HG02798 (cell line): Measurements from ENCODE around the gene PTH1R.

Source experiments
- ATAC-seq: cut with Tn5 transposase; IDR thresholded peaks from one replicate; pipeline ENCODE4 v1.9.1; 2021; ENCODE audit warnings: mild to moderate bottlenecking; ENCODE audit not compliant: unreplicated experiment, poor library complexity

Gene PTH1R

DNA sequence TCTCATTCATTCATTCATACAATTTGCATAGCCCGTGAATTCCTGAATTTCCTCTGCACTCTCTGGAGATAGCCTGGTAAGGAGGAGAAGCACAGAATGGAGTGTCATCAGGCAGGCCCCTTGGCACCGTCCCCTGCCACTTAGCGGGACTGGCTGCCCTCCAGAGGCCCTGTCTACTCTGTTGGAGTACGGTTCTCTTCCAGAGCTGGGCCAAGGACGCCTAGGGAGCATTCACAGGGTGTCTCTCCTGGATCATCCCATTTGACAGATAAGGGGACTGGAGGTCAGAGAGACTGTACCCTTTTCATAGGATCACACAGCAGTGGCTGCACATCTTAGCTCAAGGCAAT lies 48.0 kb downstream of the PTH1R start:
- no peak for ATAC-seq

DNA sequence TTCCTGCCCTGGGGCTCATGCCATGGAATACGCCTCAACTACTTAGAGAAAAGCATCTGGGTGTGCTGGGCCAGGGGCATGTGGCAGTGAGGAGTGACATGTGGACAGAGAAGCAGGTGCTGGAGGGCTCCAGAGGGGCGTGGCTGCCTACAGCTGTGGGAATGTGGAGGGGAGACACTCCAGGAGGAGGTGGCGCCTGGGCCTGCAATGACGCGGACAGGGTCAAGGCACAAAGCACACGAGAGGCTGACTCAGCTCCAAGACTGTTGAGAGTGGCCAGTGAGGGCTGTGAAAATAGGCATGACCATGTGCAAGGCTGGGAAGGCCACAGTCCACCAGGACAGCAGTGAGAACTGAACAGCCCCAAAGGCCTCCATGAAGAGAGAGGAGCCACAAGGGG lies 48.5 kb downstream of the PTH1R start:
- ATAC-seq: no peak

DNA sequence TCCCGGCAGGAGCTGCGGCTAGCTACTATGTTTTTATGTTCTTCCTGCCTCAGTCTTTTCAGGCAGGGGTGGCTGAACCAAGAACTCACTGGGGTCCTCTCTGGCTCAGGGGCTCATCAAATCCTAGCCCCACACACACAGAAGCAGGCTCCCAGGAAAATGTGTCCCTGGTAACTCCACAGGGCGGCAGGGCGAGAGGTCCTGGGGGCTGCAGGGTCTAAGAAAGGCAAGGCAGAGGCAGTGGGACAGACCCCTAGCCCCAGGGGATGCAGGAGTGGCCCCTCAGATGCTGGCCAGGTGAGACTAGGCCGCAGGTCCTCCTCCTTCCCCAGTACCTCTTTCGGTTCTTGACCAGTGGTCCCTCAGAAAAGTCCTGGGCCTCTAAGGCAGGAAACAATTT lies 48.9 kb downstream of the PTH1R start:
- ATAC-seq: no peak

DNA sequence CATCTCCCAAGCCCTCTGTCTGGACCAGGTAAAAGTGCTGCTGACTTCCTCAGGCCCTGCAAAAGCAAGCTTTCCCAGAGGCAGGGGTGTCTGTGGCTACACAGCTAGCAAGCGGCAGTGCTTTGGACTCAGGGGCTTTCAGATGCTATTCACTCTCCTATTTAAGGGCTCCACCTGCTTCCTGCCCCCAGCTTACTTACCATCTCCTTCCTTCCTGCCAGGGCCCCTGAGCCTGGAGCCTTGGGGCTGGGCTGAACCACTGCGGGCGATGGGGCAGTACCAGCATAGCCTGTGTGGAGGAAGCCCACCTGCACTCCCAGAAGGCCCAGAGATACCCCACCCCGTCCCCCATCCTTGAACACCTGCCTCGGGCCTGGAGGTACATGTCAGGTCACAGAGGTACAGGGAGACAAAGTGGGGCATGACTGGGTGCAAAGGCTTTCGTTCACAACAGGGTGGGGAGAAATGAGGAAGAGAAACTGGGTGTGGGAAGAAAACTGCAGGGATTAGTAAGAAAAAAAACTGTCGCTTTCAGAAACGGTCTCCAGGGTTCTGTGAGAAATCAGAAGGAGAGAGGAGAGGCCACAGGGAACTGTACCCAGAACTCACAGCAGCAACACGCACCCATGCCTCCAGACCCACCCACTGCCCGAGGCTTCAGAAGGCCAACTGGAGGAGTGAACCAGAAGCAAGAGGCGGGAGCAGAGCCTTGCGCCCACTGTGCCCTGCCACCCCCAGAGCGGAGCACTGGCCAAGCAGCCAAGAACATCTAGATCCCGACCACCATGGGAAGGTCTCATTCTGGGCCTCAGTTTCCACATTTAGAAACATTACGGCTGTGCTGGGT lies 49.6 kb downstream of the PTH1R start:
- peak; percentile 61 for ATAC-seq

DNA sequence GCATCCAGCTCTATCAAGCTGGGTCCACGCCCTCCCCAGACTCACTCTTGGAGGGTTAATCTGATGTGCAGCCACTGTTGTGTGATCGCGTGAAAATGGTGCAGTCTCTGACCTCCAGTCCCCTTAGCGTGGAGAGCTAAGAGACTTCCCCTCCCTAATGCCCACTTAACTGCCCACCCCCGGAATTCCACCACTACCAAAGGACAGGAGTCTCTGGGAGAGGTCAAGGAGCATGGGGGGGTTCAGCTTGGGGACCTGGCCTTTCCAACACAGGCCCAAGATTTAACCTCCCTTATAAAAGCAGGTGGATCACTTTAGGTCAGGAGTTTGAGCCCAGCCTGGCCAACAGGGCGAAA lies 50.2 kb downstream of the PTH1R start:
- ATAC-seq: no peak

DNA sequence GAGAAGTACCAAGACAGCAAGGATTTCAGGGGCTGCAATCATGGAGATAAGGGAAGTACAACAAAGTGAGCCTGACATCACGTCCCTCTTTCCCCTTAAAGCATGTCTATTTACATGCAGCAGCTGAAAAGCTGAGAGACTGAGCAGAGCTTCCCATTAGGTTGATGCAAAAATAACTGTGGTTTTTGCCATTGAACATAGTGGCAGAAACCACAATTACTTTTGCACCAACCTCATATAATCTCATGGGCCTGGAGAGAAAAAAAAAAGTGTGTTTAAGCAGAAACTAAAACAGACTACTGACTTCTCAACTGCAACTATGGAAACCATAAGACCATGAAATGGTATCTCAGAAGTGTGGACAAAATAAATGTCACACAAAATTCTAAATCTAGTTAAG lies 50.8 kb downstream of the PTH1R start:
- ATAC-seq: no peak

DNA sequence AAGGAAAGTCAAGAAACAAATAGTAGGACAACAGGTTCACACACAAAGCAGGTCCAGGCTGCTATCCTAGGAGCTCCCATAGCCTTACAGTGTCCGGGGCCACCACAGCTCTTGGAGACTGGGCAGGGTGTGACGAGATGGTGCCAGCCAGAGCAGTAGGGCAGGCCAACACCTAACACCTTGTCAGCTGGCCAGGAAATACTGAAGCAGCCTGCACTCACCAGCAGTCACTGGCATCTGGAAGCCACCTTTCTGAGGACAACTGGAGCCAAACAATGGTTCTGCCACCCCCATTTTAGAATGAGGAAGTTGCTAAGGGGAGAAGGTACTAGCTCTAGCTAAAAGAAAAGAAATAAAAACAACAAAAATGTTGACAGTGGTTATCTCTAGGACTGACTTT lies 51.8 kb downstream of the PTH1R start:
- no peak for ATAC-seq

DNA sequence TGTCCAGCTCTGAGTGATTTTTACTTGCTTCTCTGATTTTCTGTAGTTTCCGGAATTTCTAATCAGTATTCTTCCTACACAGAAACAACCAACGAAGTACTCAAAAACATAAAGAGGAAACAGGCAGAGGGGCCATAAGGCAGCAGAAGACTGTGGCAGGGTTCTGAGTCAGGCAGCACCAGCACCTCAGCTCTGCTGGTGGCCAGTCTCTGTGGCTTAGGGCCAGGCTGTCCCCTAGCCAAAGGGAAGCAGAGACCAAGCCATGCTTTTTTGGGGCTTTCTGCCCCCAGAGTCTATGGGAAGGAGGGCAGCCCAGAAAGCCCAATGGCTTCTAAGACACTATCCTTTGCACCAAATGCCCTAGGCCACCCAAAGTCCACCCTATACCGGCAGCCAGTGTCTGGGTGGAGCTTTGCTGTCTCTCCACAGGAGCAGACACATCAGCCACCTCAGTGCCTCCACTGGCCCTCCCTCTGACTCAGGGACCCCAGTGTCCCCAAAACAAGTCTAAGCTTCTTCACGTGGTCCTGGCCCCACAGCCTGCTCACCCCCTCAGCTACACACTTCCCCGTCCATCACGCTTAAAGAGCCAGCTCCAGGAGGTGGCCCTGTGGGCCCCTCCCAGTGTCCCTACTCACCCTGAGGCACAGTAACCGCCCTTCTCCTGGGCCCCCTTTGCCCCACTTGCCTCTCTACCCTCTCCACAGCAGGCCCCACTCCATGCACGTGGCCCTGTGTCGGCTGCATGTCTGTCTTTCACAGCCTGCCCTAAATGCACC lies 52.8 kb downstream of the PTH1R start:
- no peak for ATAC-seq

DNA sequence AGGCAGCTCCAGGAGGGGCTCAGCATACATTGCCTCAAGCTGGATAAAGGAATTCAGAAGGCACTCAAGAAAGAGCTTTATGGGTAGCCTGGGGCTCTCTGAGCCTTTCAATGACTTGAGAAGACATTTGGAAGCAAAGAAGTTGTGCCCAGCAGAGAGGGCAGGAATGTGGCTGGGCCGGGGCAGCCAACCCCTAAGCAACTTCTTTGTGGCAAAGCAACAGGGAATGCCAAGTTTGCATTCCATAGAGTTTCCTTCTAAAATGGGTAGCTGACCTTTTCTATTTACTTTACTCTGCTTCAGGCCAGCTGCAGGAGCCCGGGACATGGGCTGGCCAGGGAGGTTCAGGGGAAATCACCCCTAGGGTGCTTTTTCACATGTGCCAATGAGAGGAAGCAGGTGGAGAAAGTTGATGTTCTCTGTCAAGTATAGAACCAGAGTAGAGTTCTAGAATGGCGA lies 53.5 kb downstream of the PTH1R start:
- no peak for ATAC-seq

DNA sequence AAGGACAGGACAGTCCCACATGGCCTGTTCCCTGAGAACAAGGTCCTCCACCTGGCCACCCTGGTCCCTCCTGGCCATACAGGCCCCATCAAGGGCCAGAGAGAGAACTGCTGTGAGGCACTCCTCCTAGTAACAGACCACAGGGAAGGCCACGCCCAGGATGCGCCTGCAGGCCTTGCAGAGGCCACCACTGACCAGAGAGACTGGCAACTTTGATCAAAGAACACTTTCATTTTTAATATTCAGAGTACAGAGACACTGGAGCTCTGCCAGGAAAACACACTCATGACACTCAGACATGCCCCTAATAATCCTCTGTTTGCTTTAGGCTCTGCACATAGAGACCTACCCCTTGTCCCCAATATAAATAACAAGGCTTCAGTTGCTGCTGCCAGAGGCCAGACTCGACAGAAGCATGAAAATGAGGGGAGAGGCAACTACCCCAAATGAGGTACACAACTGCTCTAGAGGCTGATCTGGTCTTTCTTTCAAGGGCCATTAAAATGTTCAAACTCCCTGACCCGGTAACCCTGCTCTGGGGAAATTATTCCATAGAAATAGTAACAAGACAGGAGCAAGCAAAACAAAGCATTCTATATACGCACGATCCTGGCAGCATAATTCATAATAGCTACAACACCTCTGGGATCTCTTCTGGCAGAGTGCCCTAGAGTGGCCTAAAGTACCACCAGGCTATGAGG lies 54.3 kb downstream of the PTH1R start:
- no peak for ATAC-seq

DNA sequence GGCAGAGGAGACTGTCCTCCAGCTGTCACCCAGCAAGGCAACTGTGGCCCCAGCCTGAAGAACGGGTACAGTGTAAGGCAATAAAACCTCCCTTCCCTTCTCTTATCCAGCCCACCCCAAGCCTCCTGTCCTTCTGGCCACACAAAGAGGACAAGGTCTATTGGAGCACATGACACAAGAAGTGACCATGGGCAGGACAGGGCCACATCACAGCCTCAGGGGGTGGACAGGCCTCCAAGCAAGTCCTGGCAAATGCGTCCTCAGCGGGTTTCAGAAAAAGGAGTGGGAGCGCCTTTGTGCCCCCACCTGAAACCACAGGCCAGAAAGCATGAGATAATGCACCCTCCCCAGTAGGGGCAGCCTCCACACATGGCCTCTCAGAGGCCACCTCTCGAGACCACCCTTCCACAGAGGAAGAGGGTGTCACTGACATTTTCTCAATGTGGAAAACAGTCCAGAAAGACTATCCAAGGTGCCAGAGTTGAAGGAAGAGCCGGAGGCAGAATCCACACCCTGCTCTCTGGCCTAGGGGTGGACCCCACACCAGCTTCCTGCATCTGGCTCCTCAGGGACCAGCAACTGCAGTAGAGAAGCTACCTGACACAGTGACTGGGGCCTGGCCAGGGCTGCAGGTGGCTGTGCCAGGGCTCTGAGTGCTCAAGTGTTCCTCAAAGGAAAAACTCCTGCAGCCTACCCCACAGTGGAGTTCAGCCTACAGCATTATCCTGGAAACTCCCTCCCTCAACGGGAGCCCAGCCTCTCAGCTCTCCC lies 55.1 kb downstream of the PTH1R start:
- ATAC-seq: no peak

DNA sequence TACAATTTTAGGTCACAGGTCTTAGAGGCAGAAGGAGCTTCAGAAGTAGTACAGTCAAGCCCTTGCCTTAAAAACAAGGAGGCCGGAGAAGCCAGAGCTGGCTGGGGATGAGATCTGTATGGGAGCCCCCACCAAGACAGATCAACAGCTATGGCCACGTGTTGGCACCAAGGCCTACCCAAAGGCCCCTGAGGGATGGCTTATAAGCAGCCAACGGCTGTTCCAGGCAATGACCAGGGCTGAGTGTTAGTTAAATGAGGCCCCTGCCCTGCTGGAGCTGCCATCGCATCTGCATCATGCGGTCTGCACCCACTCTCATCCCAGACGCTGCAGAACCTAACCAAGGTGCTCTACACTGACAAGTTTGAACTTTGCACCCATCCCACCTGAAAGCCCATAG lies 55.7 kb downstream of the PTH1R start:
- no peak for ATAC-seq

DNA sequence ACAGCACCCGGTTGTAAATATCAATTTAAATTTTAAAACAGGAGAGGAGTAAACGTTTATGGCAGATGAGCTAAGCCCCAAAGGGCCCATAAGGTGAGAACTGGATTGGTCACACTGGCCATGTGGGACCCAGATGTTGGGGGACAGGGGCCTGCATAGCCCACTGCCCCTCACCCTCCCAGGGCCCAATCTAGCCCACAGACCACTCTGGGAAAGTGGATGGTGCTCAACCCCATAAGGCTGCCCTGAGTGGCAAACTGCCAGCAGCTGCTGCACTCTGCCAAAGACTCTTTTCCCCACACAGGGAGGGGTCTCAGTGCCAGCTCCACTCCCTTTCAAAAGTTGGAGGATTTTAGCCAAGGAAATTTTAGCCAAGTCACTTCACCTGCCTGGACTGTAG lies 56.6 kb downstream of the PTH1R start:
- ATAC-seq: no peak

DNA sequence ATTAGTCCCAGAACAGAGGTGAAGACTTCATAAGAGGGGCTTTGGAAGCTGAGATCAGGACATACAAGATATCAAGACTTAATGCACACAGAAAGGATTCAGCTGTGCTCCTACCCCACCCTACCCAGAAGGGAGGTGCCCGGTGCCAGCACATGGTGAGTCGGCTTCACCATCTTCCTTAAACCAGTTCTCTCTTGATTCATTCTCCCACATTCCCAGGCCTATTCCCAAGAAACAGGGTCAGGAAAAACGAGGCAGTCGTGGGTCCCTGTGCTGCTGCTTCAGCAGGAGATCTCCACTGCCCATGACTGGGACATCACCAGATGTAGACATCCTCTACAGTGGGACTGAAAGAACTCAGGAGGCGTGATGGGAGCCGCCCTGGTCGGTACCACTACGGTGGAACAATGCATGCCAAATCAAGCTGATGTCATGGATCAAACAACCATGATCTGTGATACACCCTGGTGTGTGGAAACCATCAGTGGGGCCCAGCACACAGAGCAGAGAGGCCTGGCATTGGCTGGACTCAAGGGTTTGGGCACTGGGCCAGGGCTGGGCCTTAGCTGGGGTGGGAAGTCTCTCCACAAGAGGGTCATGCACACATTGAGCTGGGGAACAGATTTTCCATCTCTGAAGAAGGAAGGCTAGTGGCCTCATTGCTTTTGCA lies 57.1 kb downstream of the PTH1R start:
- no peak for ATAC-seq

DNA sequence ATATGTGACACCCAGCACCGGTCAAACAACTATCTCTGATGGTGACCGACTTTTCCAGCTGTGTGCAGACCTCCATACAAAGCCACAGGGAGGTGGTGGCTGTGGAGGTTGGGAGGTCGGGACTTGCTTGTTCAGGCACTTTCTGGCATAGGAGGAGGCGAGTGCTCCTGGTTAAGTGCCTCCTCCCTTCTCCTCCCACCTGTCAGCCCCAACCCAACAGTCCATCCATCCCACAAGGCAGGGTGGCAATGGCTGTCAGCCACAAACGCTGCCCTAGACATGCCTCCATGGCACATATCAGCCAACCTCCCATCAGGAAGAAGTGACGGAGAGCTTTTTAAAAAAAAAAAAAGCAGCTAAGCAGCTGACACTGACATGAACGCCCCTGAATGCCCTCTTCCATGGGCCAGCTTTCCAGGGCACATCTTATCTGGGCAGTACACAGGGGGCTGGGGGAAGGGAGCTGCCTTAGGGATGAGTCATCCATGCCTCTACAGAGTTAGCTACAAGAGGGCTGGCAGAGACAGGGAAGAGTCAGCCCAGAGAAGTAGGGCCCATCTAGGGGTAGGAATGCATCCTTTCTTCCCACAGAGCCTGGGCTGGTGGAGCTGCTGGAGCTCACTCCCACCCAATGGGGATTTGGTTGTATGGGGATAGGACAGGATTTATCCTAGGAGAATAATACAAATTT lies 57.8 kb downstream of the PTH1R start:
- no peak for ATAC-seq

DNA sequence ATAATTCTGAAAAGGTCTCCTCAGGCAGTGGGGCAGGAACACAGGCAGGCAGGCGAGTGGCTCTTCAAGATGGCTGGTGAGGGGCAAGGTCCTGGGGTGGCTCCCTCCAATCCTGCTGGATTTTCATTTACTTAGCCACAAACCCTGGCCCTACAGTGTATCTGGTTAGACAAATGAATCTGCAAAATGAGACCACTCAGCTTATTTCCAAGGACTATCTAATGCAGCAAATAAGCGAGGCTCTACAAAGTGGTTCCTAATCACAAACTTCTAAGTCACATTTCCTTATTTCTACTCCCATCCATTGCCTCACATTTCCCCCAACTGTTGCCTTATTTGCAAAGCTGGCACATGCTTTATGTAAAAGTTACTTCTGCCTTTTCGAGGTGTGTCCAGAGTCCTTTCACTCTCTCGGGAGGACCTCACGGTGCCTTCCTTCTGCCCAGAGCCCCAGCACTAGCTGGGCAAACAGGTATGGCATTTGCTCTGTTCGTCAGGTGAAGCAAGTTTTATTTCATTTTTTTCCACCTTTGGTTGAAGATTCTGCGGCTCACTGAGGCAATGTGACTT lies 58.6 kb downstream of the PTH1R start:
- ATAC-seq: no peak

DNA sequence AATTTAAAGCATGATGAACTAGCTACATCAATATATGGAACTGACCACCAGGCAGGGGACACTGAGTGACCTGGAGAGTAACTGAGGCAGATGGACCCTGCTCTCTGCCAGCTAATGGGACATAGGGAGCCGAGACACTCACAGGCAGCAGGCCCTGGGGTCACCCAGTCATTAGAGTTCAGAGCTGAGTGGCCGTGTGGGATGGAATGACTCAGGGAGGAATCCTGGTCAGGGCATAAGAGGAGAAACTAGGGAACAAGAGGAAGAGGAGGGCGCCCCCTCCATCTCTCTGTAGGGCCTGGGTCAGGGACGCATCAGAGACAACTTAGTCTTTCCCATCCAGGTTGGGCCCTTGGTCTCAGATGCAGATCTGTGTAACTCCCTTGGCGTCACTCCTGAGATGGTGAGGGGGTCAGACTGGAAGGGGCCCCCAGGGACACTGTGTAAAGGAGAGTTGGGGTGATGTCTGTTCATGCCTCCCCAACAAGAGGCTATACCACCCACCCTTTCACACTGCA lies 59.3 kb downstream of the PTH1R start:
- no peak for ATAC-seq

DNA sequence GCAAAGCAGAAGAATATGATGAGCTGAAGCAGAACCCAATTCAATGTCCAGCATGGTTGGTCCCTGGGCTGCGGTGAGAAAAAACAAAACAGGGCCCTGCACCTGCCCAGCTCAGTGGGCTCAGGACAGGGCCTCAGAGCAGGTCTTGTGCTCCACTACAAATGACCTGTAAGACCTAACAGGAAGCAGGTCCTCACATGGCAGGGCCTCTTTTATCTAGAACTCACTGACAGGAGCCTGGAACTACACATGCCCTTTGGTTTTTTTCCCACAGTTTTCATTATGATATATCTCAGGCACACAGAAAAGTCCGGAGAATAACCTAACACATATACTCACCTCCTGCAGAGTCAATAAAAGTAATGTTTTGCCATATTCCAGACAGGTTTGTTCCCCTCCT lies 60.6 kb downstream of the PTH1R start:
- no peak for ATAC-seq
